IMR-90 (cell line): Measurements from ENCODE around the gene CEP41. TPM values are rescaled to one million over a fixed set of nuclear protein-coding genes. Genes with fewer than 3 reads are reported as not detected.

Source experiments
- ATAC-seq: fragments of 200-7000 bp; cut with Tn5 transposase; 2 replicates; pipeline ENCODE4 v1.9.1; 2020; ENCODE audit warnings: low read depth, mild to moderate bottlenecking, moderate library complexity
- BruUV-seq: library from RNA; stranded (reverse); fragments of 400-500 nt; replicated peaks from 2 replicates; lab custom pipeline; 2021; lab: Mats Ljungman, UMichigan
- CTCF ChIA-PET: fragments of 300-600 bp; formaldehyde crosslinking; extraction: SDS; loops from one replicate; lab custom pipeline; 2021; ENCODE audit warnings: antibody characterized with exemption; lab: Yijun Ruan, JAX
- POLR2A ChIA-PET: fragments of 300-600 bp; sonication (Branson Sonifier 250); formaldehyde crosslinking; loops from one replicate; lab custom pipeline; 2022; ENCODE audit warnings: antibody characterized with exemption; ENCODE audit not compliant: unreplicated experiment; lab: Charles Lee
- DNase-seq: peaks from one replicate; pipeline ENCODE4 v3.0.0; 2013
- H2AFZ ChIP-seq: replicated peaks from 2 replicates; pipeline ENCODE3; 2013; ENCODE audit warnings: low read length, mild to moderate bottlenecking; ENCODE audit not compliant: poor library complexity
- H2AK5ac ChIP-seq: 2 replicates; pipeline ENCODE4 v1.6.1; 2013; ENCODE audit warnings: low read depth, low read length, inconsistent platforms
- H2AK9ac ChIP-seq: replicated peaks from 2 replicates; pipeline ENCODE3; 2013; ENCODE audit warnings: mild to moderate bottlenecking, low read depth, low read length, moderate library complexity; ENCODE audit not compliant: poor library complexity
- H2BK120ac ChIP-seq: 2 replicates; pipeline ENCODE4 v1.6.1; 2013; ENCODE audit warnings: low read depth, low read length, inconsistent platforms
- H2BK15ac ChIP-seq: 3 replicates; pipeline ENCODE4 v1.6.1; 2013; ENCODE audit warnings: low read depth, low read length, inconsistent platforms
- H2BK20ac ChIP-seq: 2 replicates; pipeline ENCODE4 v1.6.1; 2013; ENCODE audit warnings: low read depth, mild to moderate bottlenecking, inconsistent platforms, low read length, moderate library complexity
- H2BK5ac ChIP-seq: 2 replicates; pipeline ENCODE4 v1.6.1; 2013; ENCODE audit warnings: mild to moderate bottlenecking, low read depth, low read length, inconsistent platforms; ENCODE audit not compliant: poor library complexity, severe bottlenecking
- H3K14ac ChIP-seq: replicated peaks from 2 replicates; pipeline ENCODE4 v1.6.1; 2013; ENCODE audit warnings: low read depth, low read length, inconsistent platforms
- H3K18ac ChIP-seq: 2 replicates; pipeline ENCODE4 v1.6.1; 2013; ENCODE audit warnings: low read depth, low read length, control low read depth
- H3K23ac ChIP-seq: 2 replicates; pipeline ENCODE4 v1.6.1; 2013; ENCODE audit warnings: low read depth, low read length, inconsistent platforms
- H3K27ac ChIP-seq: 2 replicates; pipeline ENCODE4 v1.5.1; 2013; ENCODE audit warnings: mild to moderate bottlenecking, control low read depth, low read length; ENCODE audit not compliant: insufficient read depth
- H3K27me3 ChIP-seq: 2 replicates; pipeline ENCODE4 v1.6.1; 2013; ENCODE audit warnings: low read length; ENCODE audit not compliant: control insufficient read depth, insufficient read depth
- H3K36me3 ChIP-seq: 2 replicates; pipeline ENCODE4 v1.6.1; 2013; ENCODE audit warnings: low read length, mixed read lengths; ENCODE audit not compliant: control insufficient read depth, insufficient read depth
- H3K4ac ChIP-seq: 2 replicates; pipeline ENCODE4 v1.6.1; 2013; ENCODE audit warnings: low read depth, low read length, inconsistent platforms
- H3K4me1 ChIP-seq: 2 replicates; pipeline ENCODE4 v1.6.1; 2013; ENCODE audit warnings: low read length, mixed read lengths; ENCODE audit not compliant: control insufficient read depth, insufficient read depth
- H3K4me2 ChIP-seq: 2 replicates; pipeline ENCODE4 v1.6.1; 2013; ENCODE audit warnings: low read depth, mild to moderate bottlenecking, control low read depth, low read length, moderate library complexity
- H3K4me3 ChIP-seq: 2 replicates; pipeline ENCODE4 v1.5.1; 2013; ENCODE audit warnings: low read depth, mild to moderate bottlenecking, control low read depth, low read length, moderate library complexity; ENCODE audit not compliant: insufficient read depth
- H3K56ac ChIP-seq: 2 replicates; pipeline ENCODE4 v1.6.1; 2013; ENCODE audit warnings: low read length, inconsistent platforms; ENCODE audit not compliant: insufficient read depth; ENCODE audit errors: extremely low read depth
- H3K79me1 ChIP-seq, 2 experiments: 2 replicates each; pipeline ENCODE4 v1.6.1; 2013; ENCODE audit warnings: low read length in 2 of 2, inconsistent platforms in 1 of 2, low read depth in 1 of 2
- H3K9ac ChIP-seq: 2 replicates; pipeline ENCODE4 v1.6.1; 2013; ENCODE audit warnings: low read depth, low read length, control low read depth
- H3K9me1 ChIP-seq: 2 replicates; pipeline ENCODE4 v1.6.1; 2013; ENCODE audit warnings: low read length, inconsistent platforms; ENCODE audit not compliant: insufficient read depth
- H3K9me3 ChIP-seq: 2 replicates; pipeline ENCODE4 v1.6.1; 2013; ENCODE audit warnings: low read length; ENCODE audit not compliant: control insufficient read depth, insufficient read depth
- H4K20me1 ChIP-seq: 2 replicates; pipeline ENCODE4 v1.6.1; 2013; ENCODE audit warnings: low read length, inconsistent platforms; ENCODE audit not compliant: insufficient read depth
- H4K5ac ChIP-seq: 2 replicates; pipeline ENCODE4 v1.6.1; 2013; ENCODE audit warnings: mild to moderate bottlenecking, low read depth, low read length, control low read depth
- H4K8ac ChIP-seq, 2 experiments: 2 replicates each; pipeline ENCODE4 v1.6.1; 2013; ENCODE audit warnings: low read depth in 2 of 2, low read length in 2 of 2, control low read depth in 1 of 2, inconsistent platforms in 1 of 2
- H4K91ac ChIP-seq: 2 replicates; pipeline ENCODE4 v1.6.1; 2013; ENCODE audit warnings: low read depth, low read length, inconsistent platforms; ENCODE audit not compliant: insufficient read depth
- BHLHE40 ChIP-seq: fragments of 150-350 bp; IDR thresholded peaks from 2 replicates; pipeline ENCODE4 v1.6.1; 2016; ENCODE audit warnings: mild to moderate bottlenecking, low read depth, low read length
- CEBPB ChIP-seq: IDR thresholded peaks from 2 replicates; pipeline ENCODE4 v1.6.1; 2012; ENCODE audit warnings: low read depth, low read length, improper control_type of control experiment
- CHD1 ChIP-seq: IDR thresholded peaks from 2 replicates; pipeline ENCODE4 v1.6.1; 2012; ENCODE audit warnings: low read depth, low read length, improper control_type of control experiment
- FOS ChIP-seq: fragments of 150-350 bp; IDR thresholded peaks from 2 replicates; pipeline ENCODE4 v1.6.1; 2016; ENCODE audit warnings: low read depth, low read length
- MAZ ChIP-seq: IDR thresholded peaks from 2 replicates; pipeline ENCODE4 v1.6.1; 2012; ENCODE audit warnings: low read depth, mild to moderate bottlenecking, low read length, improper control_type of control experiment, moderate library complexity, borderline replicate concordance
- NFE2L2 ChIP-seq: fragments of 150-350 bp; IDR thresholded peaks from 2 replicates; pipeline ENCODE4 v1.6.1; 2016; ENCODE audit warnings: low read depth, mild to moderate bottlenecking, low read length
- POLR2A ChIP-seq: IDR thresholded peaks from 2 replicates; pipeline ENCODE4 v1.6.1; 2012; ENCODE audit warnings: mild to moderate bottlenecking, low read depth, low read length
- RAD21 ChIP-seq: IDR thresholded peaks from 2 replicates; pipeline ENCODE4 v1.6.1; 2012; ENCODE audit warnings: low read length, improper control_type of control experiment
- RCOR1 ChIP-seq: IDR thresholded peaks from 2 replicates; pipeline ENCODE4 v1.6.1; 2012; ENCODE audit warnings: mild to moderate bottlenecking, low read length, improper control_type of control experiment; ENCODE audit not compliant: insufficient replicate concordance
- RFX5 ChIP-seq: IDR thresholded peaks from 2 replicates; pipeline ENCODE4 v1.8.0; 2012; ENCODE audit warnings: low read depth, mild to moderate bottlenecking, low read length, moderate library complexity
- SMC3 ChIP-seq: fragments of 150-350 bp; IDR thresholded peaks from 2 replicates; pipeline ENCODE4 v1.6.1; 2016; ENCODE audit warnings: low read depth, mild to moderate bottlenecking, antibody characterized with exemption, low read length, moderate library complexity
- WGBS, 2 experiments: methylation state at CpG; one replicate each; pipeline versions ENCODE4 v1.1.5 to v1.1.7; 2013; ENCODE audit warnings: missing lambda C conversion rate in 2 of 2; ENCODE audit not compliant: insufficient read length in 1 of 2; ENCODE audit errors: extremely low coverage in 2 of 2; 5-methylcytosine and 5-hydroxymethylcytosine counted together
- dilution Hi-C: fragments of 300-500 bp; cut with HindIII; formaldehyde crosslinking; loops from one replicate; pipeline ENCODE4 v1.14.3; 2018; ENCODE audit warnings: low sequenced_read_pairs; ENCODE audit not compliant: unreplicated experiment
- in situ Hi-C: fragments of 300-500 bp; cut with MboI; formaldehyde crosslinking; loops from 3 replicates; pipeline ENCODE4 v1.14.3; 2019; ENCODE audit warnings: low sequenced_read_pairs, inconsistent platforms, mixed read lengths
- intact Hi-C: fragments of 100-400 bp; cut with micrococcal nuclease; formaldehyde crosslinking; loops from 2 replicates; pipeline ENCODE4 v1.10.0; 2022
- polyA plus RNA-seq, 3 experiments: library from polyadenylated mRNA; depleted of rRNA; stranded (reverse); fragments of >200 nt; gene quantifications; 2 replicates each; pipeline ENCODE4 v1.2.3, GENCODE V29; 2012; ENCODE audit warnings: low replicate concordance in 1 of 3
- total RNA-seq: library from RNA; depleted of rRNA; stranded (reverse); fragments of >200 nt; gene quantifications from 2 replicates; pipeline ENCODE4 v1.2.3, GENCODE V29; 2012
- TF ChIP-seq, protein P1 (sequence below): conservative IDR thresholded peaks from 2 replicates; pipeline ENCODE4 v1.5.1; 2012; ENCODE audit warnings: mild to moderate bottlenecking, low read depth, low read length, improper control_type of control experiment
- TF ChIP-seq, protein P2 (sequence below): fragments of 150-350 bp; IDR thresholded peaks from 2 replicates; pipeline ENCODE4 v1.6.1; 2017; ENCODE audit warnings: mild to moderate bottlenecking, antibody characterized with exemption, low read length, low read depth
- TF ChIP-seq, protein P3 (sequence below): fragments of 150-350 bp; IDR thresholded peaks from 2 replicates; pipeline ENCODE4 v1.6.1; 2016; ENCODE audit warnings: low read depth, mild to moderate bottlenecking, low read length, moderate library complexity, borderline replicate concordance

Gene CEP41
- total and polyA plus RNA-seq, 2 of the 4 experiments (the other 2 are of a cell fraction) = 12.2 to 21.9 TPM

DNA sequence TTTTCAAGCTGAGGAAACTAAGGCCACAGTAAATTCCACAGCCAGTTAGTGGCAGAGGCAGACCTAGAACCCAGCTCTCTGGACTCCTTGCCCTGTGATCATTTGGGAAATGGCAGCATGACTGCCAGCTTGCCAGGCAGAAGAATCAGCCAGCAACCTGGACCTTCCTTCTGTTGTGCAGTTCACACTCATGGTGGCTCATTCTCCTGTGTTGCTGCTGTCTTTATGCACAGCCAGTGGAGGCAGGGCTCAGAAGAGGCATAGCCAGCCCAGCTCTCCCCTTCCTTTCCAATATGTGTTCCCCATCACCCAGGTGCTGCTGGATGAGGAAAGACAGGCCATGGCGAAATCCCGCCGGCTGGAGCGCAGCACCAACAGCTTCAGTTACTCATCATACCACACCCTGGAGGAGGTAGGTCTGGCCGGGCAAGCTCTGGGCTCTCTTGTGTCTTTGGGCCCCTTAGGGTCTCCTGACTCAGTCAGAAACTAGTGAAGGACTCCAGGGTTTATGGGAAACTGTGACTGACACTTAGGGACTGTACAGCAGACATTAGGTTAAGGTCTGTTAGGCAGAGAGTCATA lies 81.4 kb downstream of the CEP41 start:
- H3K4me3 ChIP-seq = no peak overlapping the region
- no peak overlapping the region for H3K18ac ChIP-seq
- peak overlapping the region; percentile 63 for H2AK5ac ChIP-seq
- WGBS, 2 experiments = no CpG with 5 or more reads among the region's 5 CpGs
- POLR2A ChIA-PET = no interaction called here
- no peak overlapping the region for H3K23ac ChIP-seq
- DNase-seq = no peak
- H3K14ac ChIP-seq = no peak overlapping the region
- no peak overlapping the region for H3K9ac ChIP-seq
- H4K8ac ChIP-seq = no peak overlapping the region
- H3K9me3 ChIP-seq = peaks cover 8% of the 10 kb centered on the region
- dilution Hi-C loops (no loop called here), in situ Hi-C loops (no loop called here), intact Hi-C loops (loop anchor here (10.0 kb wide), 1 partner anchor 135 kb away; the partner anchor contains the start of gene MEST)
- H2BK5ac ChIP-seq = no peak overlapping the region
- H3K56ac ChIP-seq = no peak overlapping the region
- TF ChIP-seq SMC3 = no peak
- TF ChIP-seq NFE2L2 = no peak
- TF ChIP-seq, protein P1, sequence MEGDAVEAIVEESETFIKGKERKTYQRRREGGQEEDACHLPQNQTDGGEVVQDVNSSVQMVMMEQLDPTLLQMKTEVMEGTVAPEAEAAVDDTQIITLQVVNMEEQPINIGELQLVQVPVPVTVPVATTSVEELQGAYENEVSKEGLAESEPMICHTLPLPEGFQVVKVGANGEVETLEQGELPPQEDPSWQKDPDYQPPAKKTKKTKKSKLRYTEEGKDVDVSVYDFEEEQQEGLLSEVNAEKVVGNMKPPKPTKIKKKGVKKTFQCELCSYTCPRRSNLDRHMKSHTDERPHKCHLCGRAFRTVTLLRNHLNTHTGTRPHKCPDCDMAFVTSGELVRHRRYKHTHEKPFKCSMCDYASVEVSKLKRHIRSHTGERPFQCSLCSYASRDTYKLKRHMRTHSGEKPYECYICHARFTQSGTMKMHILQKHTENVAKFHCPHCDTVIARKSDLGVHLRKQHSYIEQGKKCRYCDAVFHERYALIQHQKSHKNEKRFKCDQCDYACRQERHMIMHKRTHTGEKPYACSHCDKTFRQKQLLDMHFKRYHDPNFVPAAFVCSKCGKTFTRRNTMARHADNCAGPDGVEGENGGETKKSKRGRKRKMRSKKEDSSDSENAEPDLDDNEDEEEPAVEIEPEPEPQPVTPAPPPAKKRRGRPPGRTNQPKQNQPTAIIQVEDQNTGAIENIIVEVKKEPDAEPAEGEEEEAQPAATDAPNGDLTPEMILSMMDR = no peak
- no peak for TF ChIP-seq CHD1
- TF ChIP-seq RCOR1 = no peak
- TF ChIP-seq BHLHE40 = no peak
- no peak for TF ChIP-seq POLR2A
- no peak for TF ChIP-seq RAD21
- no peak for TF ChIP-seq MAZ
- TF ChIP-seq, protein P2, sequence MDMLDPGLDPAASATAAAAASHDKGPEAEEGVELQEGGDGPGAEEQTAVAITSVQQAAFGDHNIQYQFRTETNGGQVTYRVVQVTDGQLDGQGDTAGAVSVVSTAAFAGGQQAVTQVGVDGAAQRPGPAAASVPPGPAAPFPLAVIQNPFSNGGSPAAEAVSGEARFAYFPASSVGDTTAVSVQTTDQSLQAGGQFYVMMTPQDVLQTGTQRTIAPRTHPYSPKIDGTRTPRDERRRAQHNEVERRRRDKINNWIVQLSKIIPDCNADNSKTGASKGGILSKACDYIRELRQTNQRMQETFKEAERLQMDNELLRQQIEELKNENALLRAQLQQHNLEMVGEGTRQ = no peak
- no peak for TF ChIP-seq RFX5
- no peak for TF ChIP-seq CEBPB
- TF ChIP-seq, protein P3, sequence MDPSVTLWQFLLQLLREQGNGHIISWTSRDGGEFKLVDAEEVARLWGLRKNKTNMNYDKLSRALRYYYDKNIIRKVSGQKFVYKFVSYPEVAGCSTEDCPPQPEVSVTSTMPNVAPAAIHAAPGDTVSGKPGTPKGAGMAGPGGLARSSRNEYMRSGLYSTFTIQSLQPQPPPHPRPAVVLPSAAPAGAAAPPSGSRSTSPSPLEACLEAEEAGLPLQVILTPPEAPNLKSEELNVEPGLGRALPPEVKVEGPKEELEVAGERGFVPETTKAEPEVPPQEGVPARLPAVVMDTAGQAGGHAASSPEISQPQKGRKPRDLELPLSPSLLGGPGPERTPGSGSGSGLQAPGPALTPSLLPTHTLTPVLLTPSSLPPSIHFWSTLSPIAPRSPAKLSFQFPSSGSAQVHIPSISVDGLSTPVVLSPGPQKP = no peak
- no peak for TF ChIP-seq FOS
- H2BK120ac ChIP-seq = peak overlapping the region; percentile 52; the same call in 1 of the 2 replicates
- BruUV-seq = no TSS peak
- H3K27ac ChIP-seq = no peak overlapping the region
- H3K36me3 ChIP-seq = no peaks in the 10 kb centered on the region
- H4K20me1 ChIP-seq = no peaks in the 10 kb centered on the region
- CTCF ChIA-PET = no interaction called here
- peak overlapping the region; percentile 51 for H3K4ac ChIP-seq
- peaks cover 16% of the 10 kb centered on the region for H3K9me1 ChIP-seq
- no peak overlapping the region for H3K4me2 ChIP-seq
- peak overlapping the region; percentile 52; the same call in 1 of the 2 replicates for H4K91ac ChIP-seq
- H3K27me3 ChIP-seq = no peaks in the 10 kb centered on the region
- no peak for ATAC-seq
- peak overlapping the region; percentile 66; the same call in 1 of the 2 replicates for H2BK20ac ChIP-seq
- H3K79me1 ChIP-seq = peaks cover 0 to 3% of the 10 kb centered on the region in 2 experiments; a peak in 1 of 4 replicates
- no peak overlapping the region for H4K5ac ChIP-seq
- peak overlapping the region; percentile 55 for H2AFZ ChIP-seq
- H3K4me1 ChIP-seq = peaks cover 20% of the 10 kb centered on the region
- H2BK15ac ChIP-seq = peak overlapping the region; percentile 98; the same call in 2 of the 3 replicates
- no peak overlapping the region for H2AK9ac ChIP-seq
